Neural crest cell (in vitro differentiated cells): ENCODE results near the gene UTRN. TPM values are rescaled to one million over a fixed set of nuclear protein-coding genes. Genes with fewer than 3 reads are reported as not detected.

Experiments
- DNase-seq: peaks from one replicate; pipeline ENCODE4 v3.0.0; 2021; ENCODE audit warnings: low read depth, mixed read lengths, low spot score
- H3K27ac Mint-ChIP-seq: one replicate; pipeline ENCODE4 v1.8.0; 2021; ENCODE audit warnings: mild to moderate bottlenecking, mixed read lengths; ENCODE audit not compliant: unreplicated experiment
- H3K27me3 Mint-ChIP-seq: 2 replicates; pipeline ENCODE4 v1.8.0; 2021; ENCODE audit warnings: low read depth, mild to moderate bottlenecking, mixed read lengths
- H3K36me3 Mint-ChIP-seq: 2 replicates; pipeline ENCODE4 v1.8.0; 2021; ENCODE audit warnings: low read depth, mild to moderate bottlenecking, mixed read lengths
- H3K4me1 Mint-ChIP-seq: 2 replicates; pipeline ENCODE4 v1.8.0; 2021; ENCODE audit warnings: mixed read lengths
- H3K4me3 Mint-ChIP-seq: one replicate; pipeline ENCODE4 v1.8.0; 2021; ENCODE audit warnings: mild to moderate bottlenecking, mixed read lengths
- H3K9me3 Mint-ChIP-seq: 2 replicates; pipeline ENCODE4 v1.8.0; 2021; ENCODE audit warnings: mixed read lengths
- CTCF ChIP-seq: fragments of 200-600 bp; sonication (generic); conservative IDR thresholded peaks from 2 replicates; pipeline ENCODE4 v1.5.0; 2021; ENCODE audit warnings: antibody characterized with exemption, mild to moderate bottlenecking
- total RNA-seq: library from RNA; stranded (reverse); gene quantifications from 2 replicates; pipeline ENCODE4 v1.2.1, GENCODE V29; 2021

UTRN gene
- total RNA-seq, 1 donor from 2014 or later = 74.0 TPM

- TF ChIP-seq CTCF = no peak
- DNase-seq = no peak
- no peak overlapping the region for H3K4me3 Mint-ChIP-seq
Measured at GRCh38 chr6:144277174-144277573, 8.0 kb upstream of the UTRN start.

GRCh38 chr6:144277605-144278227, 7.4 kb upstream of the UTRN start:
- Mint-ChIP-seq H3K4me1 (peaks cover 4% of the 10 kb centered on the region), H3K36me3 (no peaks in the 10 kb centered on the region), H3K27me3 (no peaks in the 10 kb centered on the region), H3K9me3 (no peaks in the 10 kb centered on the region), H3K4me3 (no peak overlapping the region), H3K27ac (no peak overlapping the region)
- TF ChIP-seq CTCF = no peak
- DNase-seq = no peak

More at GRCh38 chr6:144277174-144277573, 8.0 kb upstream of the UTRN start:
- H3K4me1 Mint-ChIP-seq = peaks cover 4% of the 10 kb centered on the region
- no peaks in the 10 kb centered on the region for H3K27me3 Mint-ChIP-seq
- H3K27ac Mint-ChIP-seq = no peak overlapping the region
- no peaks in the 10 kb centered on the region for H3K9me3 Mint-ChIP-seq
- no peaks in the 10 kb centered on the region for H3K36me3 Mint-ChIP-seq

GRCh38 chr6:144278659-144279314, 6.3 kb upstream of the UTRN start:
- no peak for TF ChIP-seq CTCF
- no peaks in the 10 kb centered on the region for H3K36me3 Mint-ChIP-seq
- no peaks in the 10 kb centered on the region for H3K9me3 Mint-ChIP-seq
- no peak overlapping the region for H3K4me3 Mint-ChIP-seq
- H3K27me3 Mint-ChIP-seq = no peaks in the 10 kb centered on the region
- H3K4me1 Mint-ChIP-seq = peaks cover 7% of the 10 kb centered on the region
- no peak overlapping the region for H3K27ac Mint-ChIP-seq
- no peak for DNase-seq

- peaks cover 14% of the 10 kb centered on the region for H3K4me1 Mint-ChIP-seq
- no peak for TF ChIP-seq CTCF
Measured at GRCh38 chr6:144279484-144280150, 5.5 kb upstream of the UTRN start.

GRCh38 chr6:144283646-144284477, 1.3 kb upstream of the UTRN start:
- H3K4me3 Mint-ChIP-seq = peak overlapping the region; percentile 99
- no peaks in the 10 kb centered on the region for H3K36me3 Mint-ChIP-seq
- no peaks in the 10 kb centered on the region for H3K27me3 Mint-ChIP-seq
- H3K9me3 Mint-ChIP-seq = no peaks in the 10 kb centered on the region
- TF ChIP-seq CTCF = peak; percentile 50
- H3K4me1 Mint-ChIP-seq = peaks cover 27% of the 10 kb centered on the region
- no peak overlapping the region for H3K27ac Mint-ChIP-seq
- no peak for DNase-seq

More at GRCh38 chr6:144279484-144280150, 5.5 kb upstream of the UTRN start:
- Mint-ChIP-seq H3K27me3 (no peaks in the 10 kb centered on the region), H3K36me3 (no peaks in the 10 kb centered on the region), H3K27ac (no peak overlapping the region), H3K9me3 (no peaks in the 10 kb centered on the region), H3K4me3 (no peak overlapping the region)
- DNase-seq = no peak
